AG09309 (cell line): Measurements from ENCODE around the gene IPO11.

Experiments
- DNase-seq: peaks from one replicate; pipeline ENCODE4 v3.0.0-alpha.2; 2010; ENCODE audit warnings: low read depth
- H3K4me3 ChIP-seq: 2 replicates; pipeline ENCODE4 v1.5.1; 2011; ENCODE audit warnings: mild to moderate bottlenecking, low read depth, low read length, moderate library complexity; ENCODE audit not compliant: control insufficient read depth
- TF ChIP-seq, protein P1 (sequence below): IDR thresholded peaks from 2 replicates; pipeline ENCODE4 v1.5.1; 2011; ENCODE audit warnings: mild to moderate bottlenecking, low read depth, low read length, inconsistent platforms; ENCODE audit not compliant: insufficient read depth, control insufficient read depth; ENCODE audit errors: missing control alignments

Gene IPO11

DNA sequence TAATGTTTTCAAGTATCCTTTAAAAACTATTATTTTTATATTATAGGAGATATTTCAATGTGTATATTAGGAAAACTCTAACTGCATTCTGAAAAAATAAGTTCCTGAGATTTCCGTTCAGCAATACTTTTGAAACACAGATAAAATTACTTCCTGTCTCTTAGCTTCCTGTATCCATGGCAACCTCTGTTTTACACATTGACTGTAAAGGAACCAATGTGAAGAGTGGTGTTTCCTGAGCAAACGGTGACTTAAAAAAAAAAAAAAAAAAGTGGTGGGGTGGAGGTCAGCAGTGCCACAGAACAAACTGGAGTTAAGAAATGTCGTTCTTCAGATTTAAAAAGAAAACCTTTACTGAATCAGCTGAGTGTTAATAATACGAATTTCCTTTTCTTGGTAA lies 166.0 kb downstream of the IPO11 start, which contains the start of gene LRRC70:
Gene LRRC70 (plus strand): TSS at position 280 of the 400 bp plus-strand sequence. CDS start 620 bp downstream, outside the sequence.
- H3K4me3 ChIP-seq: no peak within 1 kb of the TSS
- TF ChIP-seq, protein P1, sequence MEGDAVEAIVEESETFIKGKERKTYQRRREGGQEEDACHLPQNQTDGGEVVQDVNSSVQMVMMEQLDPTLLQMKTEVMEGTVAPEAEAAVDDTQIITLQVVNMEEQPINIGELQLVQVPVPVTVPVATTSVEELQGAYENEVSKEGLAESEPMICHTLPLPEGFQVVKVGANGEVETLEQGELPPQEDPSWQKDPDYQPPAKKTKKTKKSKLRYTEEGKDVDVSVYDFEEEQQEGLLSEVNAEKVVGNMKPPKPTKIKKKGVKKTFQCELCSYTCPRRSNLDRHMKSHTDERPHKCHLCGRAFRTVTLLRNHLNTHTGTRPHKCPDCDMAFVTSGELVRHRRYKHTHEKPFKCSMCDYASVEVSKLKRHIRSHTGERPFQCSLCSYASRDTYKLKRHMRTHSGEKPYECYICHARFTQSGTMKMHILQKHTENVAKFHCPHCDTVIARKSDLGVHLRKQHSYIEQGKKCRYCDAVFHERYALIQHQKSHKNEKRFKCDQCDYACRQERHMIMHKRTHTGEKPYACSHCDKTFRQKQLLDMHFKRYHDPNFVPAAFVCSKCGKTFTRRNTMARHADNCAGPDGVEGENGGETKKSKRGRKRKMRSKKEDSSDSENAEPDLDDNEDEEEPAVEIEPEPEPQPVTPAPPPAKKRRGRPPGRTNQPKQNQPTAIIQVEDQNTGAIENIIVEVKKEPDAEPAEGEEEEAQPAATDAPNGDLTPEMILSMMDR: no peak
- no peak for DNase-seq

DNA sequence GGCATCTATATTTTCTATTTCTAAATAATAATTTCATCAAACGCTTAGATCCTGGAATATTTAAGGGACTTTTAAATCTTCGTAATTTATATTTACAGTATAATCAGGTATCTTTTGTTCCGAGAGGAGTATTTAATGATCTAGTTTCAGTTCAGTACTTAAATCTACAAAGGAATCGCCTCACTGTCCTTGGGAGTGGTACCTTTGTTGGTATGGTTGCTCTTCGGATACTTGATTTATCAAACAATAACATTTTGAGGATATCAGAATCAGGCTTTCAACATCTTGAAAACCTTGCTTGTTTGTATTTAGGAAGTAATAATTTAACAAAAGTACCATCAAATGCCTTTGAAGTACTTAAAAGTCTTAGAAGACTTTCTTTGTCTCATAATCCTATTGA lies 167.2 kb downstream of the IPO11 start:
- DNase-seq: no peak
- no peak overlapping the region for H3K4me3 ChIP-seq
- TF ChIP-seq, protein P1: no peak

- TF ChIP-seq, protein P1: no peak
- no peak overlapping the region for H3K4me3 ChIP-seq
- no peak for DNase-seq
Observed at GRCh38 chr5:62581836-62582597, 169.5 kb downstream of the IPO11 start.

DNA sequence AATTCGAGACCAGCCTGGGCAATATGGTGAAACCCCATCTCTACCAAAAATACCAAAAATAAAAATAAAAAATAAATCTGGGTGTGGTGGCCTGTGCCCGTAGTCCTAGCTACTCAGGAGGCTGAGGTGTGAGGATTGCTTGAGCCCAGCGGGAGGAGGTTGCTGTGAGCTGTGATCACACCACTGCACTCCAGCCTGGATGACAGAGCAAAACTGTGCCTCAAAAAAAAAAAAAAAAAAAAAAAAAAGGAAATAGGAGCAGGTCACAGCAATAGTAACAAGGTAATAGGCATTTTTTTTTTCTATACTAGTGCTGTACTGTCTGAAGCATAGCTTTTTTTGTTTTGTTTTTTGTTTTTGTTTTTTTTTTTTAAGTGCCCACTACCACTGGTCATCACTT lies 171.8 kb downstream of the IPO11 start:
- TF ChIP-seq, protein P1: no peak
- no peak overlapping the region for H3K4me3 ChIP-seq
- DNase-seq: no peak

GRCh38 chr5:62585306-62585705 lies 172.7 kb downstream of the IPO11 start:
- H3K4me3 ChIP-seq: no peak overlapping the region
- TF ChIP-seq, protein P1: no peak
- DNase-seq: no peak

- TF ChIP-seq, protein P1: no peak
- no peak for DNase-seq
- no peak overlapping the region for H3K4me3 ChIP-seq
Observed at GRCh38 chr5:62585751-62586150, 173.2 kb downstream of the IPO11 start.
